ENCODE results near the gene VDR.

- TF ChIP-seq EZH2 (IDR thresholded peaks at IDR 0.05) (no peak), POLR2AphosphoS5 (IDR thresholded peaks at IDR 0.05; ENCODE audit: borderline replicate concordance, low read depth, low read length) (no peak), FOXP2 (optimal IDR thresholded peaks at IDR 0.05; ENCODE audit: control extremely low read depth, extremely low read length, insufficient read depth) (no peak)
Measured at GRCh38 chr12:47874316-47874715, 30.5 kb downstream of the VDR start.
